Measurements from ENCODE around the gene DNAJC15. TPM values are rescaled to one million over a fixed set of nuclear protein-coding genes. Genes with fewer than 3 reads are reported as not detected.

DNAJC15 gene
- total and polyA plus RNA-seq, 2 of the 4 experiments (the other 2 are of a cell fraction) = 7.0 to 22.0 TPM

GRCh38 chr13:43071824-43072223, 48.4 kb downstream of the DNAJC15 start:
- no peak overlapping the region for H2BK20ac ChIP-seq (ENCODE audit: low read depth, low read length)
- no peak overlapping the region for H4K91ac ChIP-seq (ENCODE audit: insufficient read depth, low read depth, low read length)
- no peak overlapping the region for H3K4me3 ChIP-seq (ENCODE audit: insufficient read depth, low read depth, low read length)
- no peak overlapping the region for H2BK120ac ChIP-seq (ENCODE audit: low read depth, low read length)
- intact Hi-C loops (cut with micrococcal nuclease) (no loop called here), dilution Hi-C loops (cut with HindIII; ENCODE audit: low sequenced_read_pairs, unreplicated experiment) (no loop called here), in situ Hi-C loops (cut with MboI; ENCODE audit: low sequenced_read_pairs) (no loop called here)
- no peak for DNase-seq
- CTCF ChIA-PET = no interaction called here
- no peak for ATAC-seq (ENCODE audit: low read depth)
- peaks cover 2% of the 10 kb centered on the region for H3K9me1 ChIP-seq (ENCODE audit: insufficient read depth, low read length)
- peaks cover 4% of the 10 kb centered on the region for H3K4me1 ChIP-seq (ENCODE audit: control insufficient read depth, insufficient read depth, low read length)
- no peak overlapping the region for H2AK5ac ChIP-seq (ENCODE audit: low read depth, low read length)
- no peak overlapping the region for H2BK5ac ChIP-seq (ENCODE audit: low read depth, low read length, poor library complexity, severe bottlenecking)
- H3K4ac ChIP-seq (ENCODE audit: low read depth, low read length) = no peak overlapping the region
- peaks cover 9 to 22% of the 10 kb centered on the region in 2 experiments for H3K79me1 ChIP-seq (ENCODE audit: low read depth in 1 of 2, low read length in 2 of 2)
- no peak overlapping the region for H2BK15ac ChIP-seq (ENCODE audit: low read depth, low read length)
- H3K56ac ChIP-seq (ENCODE audit: extremely low read depth, insufficient read depth, low read length) = no peak overlapping the region
- H4K5ac ChIP-seq (ENCODE audit: low read depth, low read length) = no peak overlapping the region
- no peak overlapping the region for H3K27ac ChIP-seq (ENCODE audit: insufficient read depth, low read length)
- no peak overlapping the region for H3K4me2 ChIP-seq (ENCODE audit: low read depth, low read length)
- H3K14ac ChIP-seq (replicated peaks; ENCODE audit: low read depth, low read length) = no peak overlapping the region
- POLR2A ChIA-PET (ENCODE audit: unreplicated experiment) = no interaction called here
- H4K8ac ChIP-seq (ENCODE audit: low read depth in 2 of 2, low read length in 2 of 2) = no peak overlapping the region
- no CpG with 5 or more reads among the region's 1 CpG for WGBS, 2 experiments (ENCODE audit: extremely low coverage in 2 of 2, insufficient read length in 1 of 2)
- H3K18ac ChIP-seq (ENCODE audit: low read depth, low read length) = no peak overlapping the region
- TF ChIP-seq ELK1 (IDR thresholded peaks at IDR 0.05; ENCODE audit: borderline replicate concordance, low read depth, low read length) (no peak), USF2 (IDR thresholded peaks at IDR 0.05; ENCODE audit: low read depth, low read length) (no peak), MAFK (IDR thresholded peaks at IDR 0.05; ENCODE audit: low read depth, low read length) (no peak), NFE2L2 (IDR thresholded peaks at IDR 0.05; ENCODE audit: low read depth, low read length) (no peak), MAZ (IDR thresholded peaks at IDR 0.05; ENCODE audit: borderline replicate concordance, low read depth, low read length) (no peak), RAD21 (IDR thresholded peaks at IDR 0.05; ENCODE audit: low read length) (no peak), RFX5 (IDR thresholded peaks at IDR 0.05; ENCODE audit: low read depth, low read length) (no peak), SMC3 (IDR thresholded peaks at IDR 0.05; ENCODE audit: low read depth, low read length) (no peak), BHLHE40 (IDR thresholded peaks at IDR 0.05; ENCODE audit: low read depth, low read length) (no peak), RCOR1 (IDR thresholded peaks at IDR 0.05; ENCODE audit: insufficient replicate concordance, low read length) (no peak), FOS (IDR thresholded peaks at IDR 0.05; ENCODE audit: low read depth, low read length) (no peak), CHD1 (IDR thresholded peaks at IDR 0.05; ENCODE audit: low read depth, low read length) (no peak)
- no peaks in the 10 kb centered on the region for H4K20me1 ChIP-seq (ENCODE audit: insufficient read depth, low read length)
- no peak overlapping the region for H3K9ac ChIP-seq (ENCODE audit: low read depth, low read length)
- no peak overlapping the region for H2AFZ ChIP-seq (replicated peaks; ENCODE audit: low read length, poor library complexity)
- 0 out of 2 replicates have a peak, but pooled peaks cover 4% of the 10 kb centered on the region for H3K36me3 ChIP-seq (ENCODE audit: control insufficient read depth, insufficient read depth, low read length)
- H3K27me3 ChIP-seq (ENCODE audit: control insufficient read depth, insufficient read depth, low read length) = no peaks in the 10 kb centered on the region
- H2AK9ac ChIP-seq (replicated peaks; ENCODE audit: low read depth, low read length, poor library complexity) = no peak overlapping the region
- H3K9me3 ChIP-seq (ENCODE audit: control insufficient read depth, insufficient read depth, low read length) = no peaks in the 10 kb centered on the region
- no peak overlapping the region for H3K23ac ChIP-seq (ENCODE audit: low read depth, low read length)
- BruUV-seq (replicated peaks) = no TSS peak
